ENCODE data around the gene PTH. TPM values are rescaled to one million over a fixed set of nuclear protein-coding genes. Genes with fewer than 3 reads are reported as not detected.

Gene PTH
- total RNA-seq, 1 experiment from 2014 or later = not detected

GRCh38 chr11:13445588-13445987, 50.2 kb downstream of the PTH start:
- Mint-ChIP-seq H3K4me3 (ENCODE audit: low read depth, unreplicated experiment) (no peak overlapping the region), H3K9me3 (ENCODE audit: low read depth, unreplicated experiment) (no peaks in the 10 kb centered on the region), H3K36me3 (ENCODE audit: insufficient read depth, unreplicated experiment) (no peaks in the 10 kb centered on the region), H3K27me3 (ENCODE audit: unreplicated experiment) (no peaks in the 10 kb centered on the region), H3K4me1 (ENCODE audit: low read depth, unreplicated experiment) (peaks cover 8% of the 10 kb centered on the region), H3K27ac (ENCODE audit: unreplicated experiment) (no peak overlapping the region)
- TF ChIP-seq CTCF (IDR thresholded peaks at IDR 0.05; ENCODE audit: unreplicated experiment) = no peak
- CTCF ChIA-PET = no interaction called here
- no peak for DNase-seq
- BruUV-seq (replicated peaks) = no TSS peak
- intact Hi-C loops (cut with micrococcal nuclease; ENCODE audit: unreplicated experiment) = no loop called here

Other genes with a start within 250 kb of the PTH start
- gene BMAL1, start 218.2 kb downstream of the PTH start, total RNA-seq (2022) = 10.3 and 11.1 TPM in 2 replicates
- gene BTBD10, start 32.8 kb downstream of the PTH start, total RNA-seq (2022) = 29.7 and 33.3 TPM in 2 replicates
- 98.9 and 99.6 TPM in 2 replicates for gene FAR1, start 172.7 kb upstream of the PTH start, total RNA-seq (2022)